Naive thymus-derived CD8-positive, alpha-beta T cell (primary cell): ENCODE measurements around the gene TRIM28. TPM values are rescaled to one million over a fixed set of nuclear protein-coding genes. Genes with fewer than 3 reads are reported as not detected.
"Not testable (repeated sequence)": the region's sequence is repeated elsewhere in the genome, so short reads cannot be mapped to it uniquely, and the experiment has no call there.

Experiments
- ATAC-seq, 2 donors: fragments of 150-1000 bp; cut with Tn5 transposase in 1 of 2; sonication (Bioruptor Pico), chemical (Tn5 transposase) in 1 of 2; 1 replicate in 1 of 2; 2 replicates in 1 of 2; pipeline ENCODE4 v1.10.0; 2021; ENCODE audit warnings: mild to moderate bottlenecking in 2 of 2, moderate library complexity in 2 of 2
- POLR2A ChIA-PET: fragments of 350-600 bp; sonication (Branson Sonifier 250); formaldehyde crosslinking; loops from one replicate; lab custom pipeline; 2021; ENCODE audit warnings: antibody characterized with exemption; lab: Charles Lee
- DNase-seq, 10 donors: peaks; one replicate each; pipeline versions ENCODE4 v3.0.0 to v3.0.0-alpha.2; 2020 to 2022
- H3K27ac Mint-ChIP-seq, 10 donors: one replicate each; pipeline ENCODE4 v1.8.0; 2020 to 2022; ENCODE audit warnings: mild to moderate bottlenecking in 10 of 10, mixed read lengths in 10 of 10, moderate library complexity in 4 of 10, inconsistent platforms in 1 of 10
- H3K27me3 Mint-ChIP-seq, 5 donors: one replicate each; pipeline ENCODE4 v1.8.0; 2021 to 2022; ENCODE audit warnings: mixed read lengths in 5 of 5
- H3K36me3 Mint-ChIP-seq, 3 donors: one replicate each; pipeline ENCODE4 v1.8.0; 2020 to 2022; ENCODE audit warnings: mixed read lengths in 3 of 3, mild to moderate bottlenecking in 2 of 3, inconsistent platforms in 1 of 3
- H3K4me1 Mint-ChIP-seq, 4 donors: one replicate each; pipeline ENCODE4 v1.8.0; 2021 to 2022; ENCODE audit warnings: mixed read lengths in 4 of 4
- H3K4me3 Mint-ChIP-seq, 10 donors: one replicate each; pipeline ENCODE4 v1.8.0; 2020 to 2022; ENCODE audit warnings: mild to moderate bottlenecking in 10 of 10, mixed read lengths in 10 of 10, moderate library complexity in 6 of 10, inconsistent platforms in 1 of 10
- H3K9me3 Mint-ChIP-seq, 9 donors: one replicate each; pipeline ENCODE4 v1.8.0; 2020 to 2022; ENCODE audit warnings: mixed read lengths in 9 of 9, mild to moderate bottlenecking in 3 of 9, inconsistent platforms in 1 of 9, moderate library complexity in 1 of 9
- polyA plus RNA-seq, 3 donors: library from polyadenylated mRNA; unstranded; fragments of 300-500 nt; fragmentation: Illumina TruSeq; gene quantifications; one replicate each; pipeline ENCODE4 v1.2.3, GENCODE V29; 2021
- total RNA-seq, 8 experiments: library from RNA in 2 of 8; stranded (reverse) in 2 of 8; gene quantifications; one replicate each; pipeline ENCODE4 v1.2.3 and lab custom pipeline; 2021 to 2026

Gene TRIM28
- total RNA-seq (100 to 1,000 TPM; 429 to 434 TPM), polyA plus RNA-seq (100 to 1,000 TPM in 1 of 3 donors, 10 to 100 TPM in 2; 55.7 to 114 (median 62.7) TPM), total RNA-seq (lab: John Stamatoyannopoulos, UW) (315 to 701 (median 482) reads per million in 6 experiments)

DNA sequence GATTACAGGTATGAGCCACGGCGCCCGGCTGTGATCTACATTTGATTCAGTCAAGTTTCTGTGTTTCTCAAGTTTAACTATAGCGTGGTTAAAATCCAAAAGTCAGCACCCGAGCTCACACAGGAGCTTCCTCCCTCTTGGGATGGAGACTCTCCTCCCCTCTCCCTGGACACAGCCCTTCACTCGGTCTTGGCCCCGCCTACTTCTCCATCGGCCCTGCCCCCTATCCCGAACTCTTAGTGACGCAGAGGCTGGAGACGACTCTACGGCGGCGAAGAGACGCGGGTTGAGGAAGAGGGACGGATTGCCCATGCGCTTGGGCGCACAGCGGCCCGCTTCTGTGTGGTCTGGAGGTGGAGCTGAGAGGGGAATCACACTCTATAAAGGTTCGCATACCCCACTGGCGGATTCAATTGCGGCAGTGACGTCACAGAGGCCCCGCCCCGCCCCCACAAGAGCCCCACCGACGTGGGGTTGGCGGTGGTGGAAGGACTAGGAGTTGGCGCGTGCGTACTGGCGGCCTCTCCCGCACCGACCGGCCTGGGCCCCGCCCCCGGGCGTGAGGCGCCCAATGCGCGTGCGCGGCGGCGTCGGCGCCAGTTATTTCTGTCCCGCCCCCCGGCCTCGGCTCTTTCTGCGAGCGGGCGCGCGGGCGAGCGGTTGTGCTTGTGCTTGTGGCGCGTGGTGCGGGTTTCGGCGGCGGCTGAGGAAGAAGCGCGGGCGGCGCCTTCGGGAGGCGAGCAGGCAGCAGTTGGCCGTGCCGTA lies at the start of gene TRIM28:
TRIM28 (plus strand) TSS at position 239 of the 765 bp plus-strand sequence. CDS start 694 bp downstream, outside the sequence.
- H3K4me1 Mint-ChIP-seq = peaks cover 26 to 38% (median 32%) of the 10 kb centered on the region in 4 donors
- H3K27ac Mint-ChIP-seq = peak within 1 kb of the TSS; percentile 97 to 100 (median 99)
- POLR2A ChIA-PET = interaction anchor here (0.6 to 7.4 kb wide), 17 partner anchors 10 to 874 kb away, joined by 3 to 99 read pairs (median 7); partner anchors contain the start of genes CHMP2A, MZF1, UBE2M and ZBTB45
- DNase-seq (peak; percentile 99 to 100 (median 100)), ATAC-seq (peak; percentile 90 to 92)
- H3K9me3 Mint-ChIP-seq = peaks cover 0 to 2% (median 0%) of the 10 kb centered on the region in 9 donors
- H3K4me3 Mint-ChIP-seq = peak within 1 kb of the TSS; percentile 91 to 97 (median 96)
- H3K36me3 Mint-ChIP-seq = peaks cover 0 to 32% (median 4%) of the 10 kb centered on the region in 3 donors
- H3K27me3 Mint-ChIP-seq = peaks cover 0 to 11% (median 4%) of the 10 kb centered on the region in 5 donors

DNA sequence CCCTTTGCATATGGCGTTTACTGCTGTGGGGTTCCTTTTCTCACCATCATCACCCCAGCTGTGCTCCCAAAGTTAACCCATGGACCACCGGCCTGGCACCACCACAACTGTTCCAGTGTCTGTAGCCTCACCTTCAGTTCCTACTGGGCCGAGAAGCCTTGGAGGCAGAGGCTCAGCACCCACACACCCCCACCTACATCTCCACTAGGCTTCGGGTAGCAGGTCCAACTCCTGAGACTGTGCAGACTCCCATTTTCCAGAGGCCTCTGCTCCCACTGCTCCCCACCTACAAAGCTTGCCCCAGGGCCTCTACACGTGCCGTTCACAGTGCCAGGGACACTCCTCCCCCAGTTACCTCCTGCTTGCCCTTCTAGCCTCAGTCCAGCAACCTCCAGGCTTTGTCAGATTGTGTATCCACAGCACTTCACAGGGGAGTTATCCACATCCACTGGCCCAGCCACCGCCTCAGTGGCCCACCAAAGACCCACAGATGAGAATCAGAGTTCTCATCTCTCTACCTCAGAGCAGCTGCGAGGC lies 46.2 kb upstream of the TRIM28 start:
- peaks cover 14 to 30% (median 22%) of the 10 kb centered on the region in 4 donors for H3K4me1 Mint-ChIP-seq
- ATAC-seq (no peak), DNase-seq (no peak)
- peak overlapping the region in 5 of 10 donors; percentile 3 to 91 (median 66) for H3K27ac Mint-ChIP-seq
- POLR2A ChIA-PET = interaction anchor here (0.6 to 1.7 kb wide), 3 partner anchors 21 to 315 kb away, joined by 3 to 5 read pairs (median 4); partner anchors contain the start of gene ZNF274
- H3K27me3 Mint-ChIP-seq = no peaks in the 10 kb centered on the region
- peaks cover 0 to 32% (median 10%) of the 10 kb centered on the region in 9 donors for H3K9me3 Mint-ChIP-seq
- H3K36me3 Mint-ChIP-seq = peaks cover 0 to 5% (median 0%) of the 10 kb centered on the region in 3 donors
- H3K4me3 Mint-ChIP-seq = peak overlapping the region; percentile 54 to 94 (median 64)

DNA sequence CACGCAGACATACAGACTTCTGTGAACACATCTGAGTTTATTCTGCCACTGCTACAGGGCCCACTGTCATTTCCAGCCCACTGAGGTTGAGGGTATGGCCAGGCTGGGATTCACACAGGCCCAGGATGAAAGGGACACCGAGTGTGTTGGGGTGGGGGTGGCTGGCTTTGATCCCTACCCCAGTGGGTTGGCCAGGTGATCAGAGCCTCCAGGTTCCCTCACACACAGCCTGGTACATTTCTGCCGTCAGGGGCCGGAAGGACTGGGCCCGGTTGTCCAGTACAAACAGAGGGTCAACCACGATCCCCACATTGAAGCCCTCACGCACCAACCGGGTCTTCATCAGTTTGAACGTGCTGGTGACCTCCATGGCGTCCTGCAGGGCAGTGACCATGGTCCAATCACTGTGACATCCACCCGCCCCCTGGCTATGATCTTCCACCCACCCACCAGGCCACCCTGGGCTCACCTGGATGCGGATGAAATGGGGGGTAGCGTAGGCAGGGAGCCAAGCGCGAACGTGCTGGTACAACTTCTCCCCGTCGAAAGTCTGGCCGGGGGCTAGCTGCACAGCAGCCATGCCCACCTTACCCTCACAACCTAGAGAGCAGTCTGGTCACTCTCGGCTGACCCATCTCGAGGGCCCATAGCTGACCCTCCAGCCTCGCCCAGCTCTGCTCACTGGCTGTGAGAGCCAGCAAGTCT lies 45.4 kb upstream of the TRIM28 start:
- peaks cover 0 to 5% (median 0%) of the 10 kb centered on the region in 3 donors for H3K36me3 Mint-ChIP-seq
- H3K27me3 Mint-ChIP-seq = no peaks in the 10 kb centered on the region
- H3K4me3 Mint-ChIP-seq = peak overlapping the region; percentile 89 to 96 (median 94)
- H3K27ac Mint-ChIP-seq = peak overlapping the region in 9 of 10 donors; percentile 87 to 99 (median 97)
- POLR2A ChIA-PET = interaction anchor here (0.9 to 4.2 kb wide), 9 partner anchors 14 to 315 kb away, joined by 3 to 23 read pairs (median 6); partner anchors contain the start of genes SLC27A5, TRIM28, ZBTB45 and ZNF274
- DNase-seq = peak in 1 of 10 donors; percentile 62
- H3K9me3 Mint-ChIP-seq = peaks cover 0 to 34% (median 10%) of the 10 kb centered on the region in 9 donors
- peaks cover 14 to 30% (median 22%) of the 10 kb centered on the region in 4 donors for H3K4me1 Mint-ChIP-seq
- ATAC-seq = no peak

DNA sequence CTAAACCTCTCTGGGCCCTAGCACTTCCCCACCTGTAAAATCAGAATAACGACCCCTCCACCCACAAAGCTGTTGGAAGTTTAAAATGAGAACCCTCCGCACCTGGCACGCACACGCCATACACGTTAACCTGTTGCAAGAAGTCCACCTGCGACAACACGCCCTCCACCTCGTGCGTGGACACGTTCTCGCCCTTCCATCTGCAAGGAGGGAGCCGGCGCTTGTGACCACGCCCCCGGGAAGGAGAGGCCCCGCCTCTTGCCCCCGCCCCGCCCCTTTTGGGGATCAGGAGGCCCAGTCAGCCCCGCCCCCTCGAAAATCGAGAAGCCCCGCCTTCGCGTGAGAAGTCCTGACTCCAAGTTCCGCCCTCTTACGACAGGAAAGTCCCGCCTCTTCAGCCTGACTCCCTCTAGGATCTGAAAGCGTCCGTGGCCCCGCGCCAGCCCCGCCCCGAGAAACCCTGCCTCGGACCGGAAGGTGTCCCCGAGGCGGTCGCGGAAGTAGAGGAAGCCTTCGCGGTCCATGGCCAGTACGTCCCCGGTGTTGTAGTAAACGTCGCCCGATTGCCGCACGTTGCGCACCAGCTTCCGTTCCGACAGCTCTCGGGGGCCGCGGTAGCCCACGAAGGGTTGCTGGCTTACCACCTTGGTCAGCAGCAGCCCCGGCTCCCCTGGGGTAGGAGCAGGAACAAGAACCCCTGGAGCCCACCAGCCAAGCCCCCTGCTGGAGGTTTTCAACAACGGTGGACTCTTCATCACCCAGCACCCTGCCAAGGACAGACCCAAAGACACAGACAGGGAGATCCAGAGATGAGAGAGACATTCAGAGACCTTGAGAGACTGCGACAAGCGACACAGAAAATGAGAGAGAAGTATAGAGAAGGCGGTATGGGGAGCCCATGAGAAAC lies 44.6 kb upstream of the TRIM28 start:
- peaks cover 0 to 5% (median 0%) of the 10 kb centered on the region in 3 donors for H3K36me3 Mint-ChIP-seq

DNA sequence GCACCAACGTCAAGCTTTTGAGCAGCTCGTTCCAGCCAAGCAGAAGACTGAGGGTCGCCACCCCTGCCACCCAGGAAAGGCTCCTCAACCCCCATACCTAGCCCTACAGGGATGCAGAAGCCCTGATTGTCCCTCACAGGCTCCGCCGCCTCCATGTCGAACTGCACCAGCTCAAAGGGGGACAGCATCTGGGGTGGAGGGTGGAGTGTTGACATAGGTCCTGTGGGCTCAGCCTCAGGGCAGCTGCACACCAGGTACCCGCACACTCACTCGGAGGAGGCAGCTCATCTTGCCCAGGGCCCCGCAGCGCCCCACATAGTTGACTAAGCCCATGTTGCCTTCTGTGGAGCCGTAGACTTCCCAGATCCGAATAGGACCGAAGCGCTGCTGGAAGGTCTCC lies 43.6 kb upstream of the TRIM28 start:
- POLR2A ChIA-PET = interaction anchor here (1.0 to 4.2 kb wide), 7 partner anchors 13 to 317 kb away, joined by 3 to 23 read pairs (median 6); partner anchors contain the start of genes SLC27A5, TRIM28, ZBTB45 and ZNF132
- ATAC-seq = no peak
- H3K4me3 Mint-ChIP-seq = peak overlapping the region in 1 of 10 donors; percentile 22
- peaks cover 0 to 5% (median 0%) of the 10 kb centered on the region in 3 donors for H3K36me3 Mint-ChIP-seq
- DNase-seq = no peak
- H3K27ac Mint-ChIP-seq = peak overlapping the region in 8 of 10 donors; percentile 13 to 98 (median 78)
- H3K27me3 Mint-ChIP-seq = no peaks in the 10 kb centered on the region
- peaks cover 14 to 30% (median 22%) of the 10 kb centered on the region in 4 donors for H3K4me1 Mint-ChIP-seq
- peaks cover 0 to 34% (median 12%) of the 10 kb centered on the region in 9 donors for H3K9me3 Mint-ChIP-seq

More for the DNA sequence above, 44.6 kb upstream of the TRIM28 start:
- peaks cover 0 to 34% (median 12%) of the 10 kb centered on the region in 9 donors for H3K9me3 Mint-ChIP-seq
- H3K4me3 Mint-ChIP-seq = peak overlapping the region; percentile 89 to 96 (median 94)
- peak; percentile 89 to 90 for ATAC-seq
- H3K27me3 Mint-ChIP-seq = no peaks in the 10 kb centered on the region
- H3K4me1 Mint-ChIP-seq = peaks cover 14 to 30% (median 22%) of the 10 kb centered on the region in 4 donors
- peak overlapping the region; percentile 86 to 99 (median 96) for H3K27ac Mint-ChIP-seq
- POLR2A ChIA-PET = interaction anchor here (0.9 to 4.2 kb wide), 12 partner anchors 14 to 316 kb away, joined by 3 to 23 read pairs (median 4); partner anchors contain the start of genes SLC27A5, TRIM28, ZBTB45 and ZNF132
- peak; percentile 82 to 98 (median 90) for DNase-seq

DNA sequence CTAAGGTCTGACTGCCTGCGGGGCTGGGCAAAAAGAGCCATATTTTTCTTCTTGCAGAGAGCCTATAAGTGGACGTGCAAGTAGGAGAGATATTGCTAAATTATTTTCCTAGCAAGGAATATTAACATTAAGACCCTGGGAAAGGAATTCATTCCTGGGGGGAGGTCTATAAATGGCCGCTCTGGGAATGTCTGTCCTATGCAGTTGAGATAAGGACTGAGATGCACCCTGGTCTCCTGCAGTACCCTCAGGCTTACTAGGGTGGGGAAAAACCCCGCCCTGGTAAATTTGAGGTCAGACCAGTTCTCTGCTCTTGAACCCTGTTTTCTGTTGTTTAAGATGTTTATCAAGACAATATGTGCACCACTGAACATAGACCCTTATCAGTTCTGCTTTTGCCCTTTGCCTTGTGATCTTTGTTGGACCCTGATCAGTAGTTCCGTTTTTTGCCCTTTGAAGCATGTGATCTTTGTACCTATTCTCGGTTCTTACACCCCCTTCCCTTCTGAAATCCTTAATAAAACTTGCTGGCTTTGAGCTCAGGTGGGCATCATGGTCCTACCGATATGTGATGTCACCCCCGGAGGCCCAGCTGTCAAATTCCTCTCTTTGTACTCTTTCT lies 36.2 kb upstream of the TRIM28 start:
- H3K27me3 Mint-ChIP-seq = not testable (repeated sequence)
- peaks cover 0 to 26% (median 8%) of the 10 kb centered on the region in 9 donors for H3K9me3 Mint-ChIP-seq

DNA sequence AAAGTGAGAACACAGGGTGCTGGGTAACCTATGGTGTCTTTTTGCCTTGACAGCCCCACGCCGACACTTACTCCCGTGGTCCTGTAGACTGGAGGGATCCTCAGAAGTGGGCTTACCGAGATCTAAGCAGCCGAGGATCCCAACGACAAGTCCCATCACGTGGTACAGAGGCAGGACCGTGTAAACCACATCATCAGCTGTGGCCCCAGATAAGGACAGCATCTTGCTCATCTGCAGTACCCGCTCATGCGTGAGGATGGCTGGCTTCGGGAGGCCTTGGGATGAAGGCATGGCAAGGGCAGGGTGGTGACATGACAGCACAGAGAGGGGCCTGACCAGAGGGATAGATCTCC lies 34.2 kb upstream of the TRIM28 start:
- POLR2A ChIA-PET = interaction anchor here (0.9 kb wide), 1 partner anchor 8 kb away, joined by 3 read pairs; no protein-coding TSS in a partner anchor
- no peak for ATAC-seq
- H3K4me3 Mint-ChIP-seq = no peak overlapping the region
- no peaks in the 10 kb centered on the region for H3K27me3 Mint-ChIP-seq
- H3K4me1 Mint-ChIP-seq = peaks cover 4 to 15% (median 9%) of the 10 kb centered on the region in 4 donors
- peak overlapping the region in 1 of 10 donors; percentile 22 for H3K27ac Mint-ChIP-seq
- DNase-seq = no peak
- H3K9me3 Mint-ChIP-seq = peaks cover 0 to 18% (median 6%) of the 10 kb centered on the region in 9 donors
- H3K36me3 Mint-ChIP-seq = peaks cover 2 to 8% (median 8%) of the 10 kb centered on the region in 3 donors

More for the DNA sequence above, 36.2 kb upstream of the TRIM28 start:
- not testable (repeated sequence) for H3K27ac Mint-ChIP-seq, DNase-seq, H3K4me3 Mint-ChIP-seq, ATAC-seq, H3K36me3 Mint-ChIP-seq, H3K4me1 Mint-ChIP-seq
- POLR2A ChIA-PET = interaction anchor here (1.8 kb wide), 1 partner anchor 12 kb away, joined by 6 read pairs; the partner anchor contains the start of gene ZBTB45

DNA sequence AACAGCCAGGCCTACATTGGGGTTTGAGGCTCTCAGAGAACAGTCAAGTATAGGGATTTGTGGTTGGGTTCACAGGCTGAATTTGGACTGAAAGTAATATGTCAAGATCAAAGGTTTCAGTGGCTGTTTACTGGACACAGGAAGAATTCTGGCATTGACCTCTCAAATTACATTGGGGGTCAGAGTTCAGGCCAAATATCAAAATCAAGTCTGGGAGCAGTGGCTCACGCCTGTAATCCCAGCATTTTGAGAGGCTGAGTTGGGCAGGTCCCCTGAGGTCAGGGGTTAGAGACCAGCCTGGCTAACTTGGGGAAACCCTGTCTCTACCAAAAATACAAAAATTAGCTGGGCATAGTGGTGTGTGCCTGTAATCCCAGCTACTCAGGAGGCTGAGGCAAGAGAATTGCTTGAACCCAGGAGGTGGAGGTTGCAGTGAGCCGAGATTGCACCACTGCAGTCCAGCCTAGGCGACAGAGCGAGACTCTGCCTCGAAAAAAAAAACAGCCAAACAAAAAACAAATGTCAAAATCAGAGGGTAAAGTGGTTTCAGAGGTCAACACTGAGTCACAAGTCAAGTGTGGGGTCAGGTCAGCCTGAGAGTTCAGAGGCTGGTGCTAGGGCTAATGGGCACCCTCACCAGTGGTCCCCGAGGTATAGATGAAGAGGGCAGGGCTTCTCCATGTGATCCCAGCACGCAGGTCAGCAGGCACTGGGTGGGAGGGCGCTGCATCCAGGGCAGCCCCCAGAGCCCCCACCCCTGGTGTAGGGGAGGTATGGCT lies 33.6 kb upstream of the TRIM28 start:
- H3K9me3 Mint-ChIP-seq = peaks cover 0 to 18% (median 6%) of the 10 kb centered on the region in 9 donors
- no peaks in the 10 kb centered on the region for H3K27me3 Mint-ChIP-seq
- DNase-seq = no peak
- peaks cover 5 to 19% (median 13%) of the 10 kb centered on the region in 4 donors for H3K4me1 Mint-ChIP-seq
- ATAC-seq = no peak
- POLR2A ChIA-PET = interaction anchor here (4.6 kb wide), 1 partner anchor 10 kb away, joined by 23 read pairs; no protein-coding TSS in a partner anchor
- peak overlapping the region in 4 of 10 donors; percentile 22 to 56 (median 53) for H3K27ac Mint-ChIP-seq
- H3K4me3 Mint-ChIP-seq = no peak overlapping the region
- H3K36me3 Mint-ChIP-seq = peaks cover 2 to 8% (median 8%) of the 10 kb centered on the region in 3 donors

DNA sequence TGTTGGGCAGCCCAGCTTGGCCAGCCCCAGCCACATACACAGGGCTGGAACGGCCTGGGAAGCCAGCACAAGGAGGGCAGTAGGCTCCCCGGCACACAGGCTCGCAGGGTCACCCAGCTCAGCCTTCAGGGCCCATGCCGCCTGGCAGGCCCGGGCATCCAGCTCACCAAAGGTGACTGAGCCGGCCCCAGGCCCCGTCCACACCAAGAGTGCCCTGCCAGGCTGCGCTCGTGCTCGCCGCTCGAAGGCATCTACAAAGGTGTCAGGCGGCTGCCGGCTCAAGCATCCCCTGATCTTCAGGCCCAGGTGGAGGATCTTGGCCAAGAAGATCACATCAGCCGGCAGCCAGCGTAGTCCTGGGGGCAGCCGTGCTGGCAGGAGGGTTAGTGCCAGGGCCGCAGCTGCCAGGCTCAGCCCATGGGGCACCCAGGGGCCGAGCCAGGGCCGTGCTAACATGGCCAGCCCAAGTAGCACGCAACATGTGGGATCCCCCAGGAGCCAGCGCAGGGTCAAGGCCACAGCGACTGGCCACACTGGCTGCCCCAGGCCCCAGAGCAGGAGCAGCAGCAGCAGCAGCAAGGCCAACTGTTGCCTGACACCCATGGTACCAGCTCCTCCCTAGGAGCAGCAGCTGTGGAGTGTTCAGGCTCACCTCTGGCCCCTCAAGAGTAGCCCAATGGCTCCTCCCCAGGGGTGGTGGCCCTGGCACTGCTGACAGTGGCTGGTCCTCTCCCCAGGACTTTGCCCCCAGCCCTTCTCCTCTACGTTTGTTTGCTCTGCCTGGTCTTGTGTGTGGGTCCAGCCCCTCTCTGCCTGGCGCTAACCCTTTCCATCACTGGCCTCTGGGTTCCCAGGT lies 32.3 kb upstream of the TRIM28 start, which contains the start of gene SLC27A5:
SLC27A5 (minus strand) TSS at position 640 of the 856 bp plus-strand sequence; CDS start at position 603, 37 bp downstream.
- POLR2A ChIA-PET = interaction anchor here (4.6 kb wide), 1 partner anchor 11 kb away, joined by 23 read pairs; no protein-coding TSS in a partner anchor
- no peaks in the 10 kb centered on the region for H3K27me3 Mint-ChIP-seq
- DNase-seq (no peak), ATAC-seq (no peak)
- H3K4me3 Mint-ChIP-seq = peak within 1 kb of the TSS in 2 of 10 donors; percentile 24 to 26
- H3K36me3 Mint-ChIP-seq = peaks cover 5 to 8% (median 8%) of the 10 kb centered on the region in 3 donors
- peaks cover 0 to 13% (median 6%) of the 10 kb centered on the region in 9 donors for H3K9me3 Mint-ChIP-seq
- H3K4me1 Mint-ChIP-seq = peaks cover 9 to 27% (median 21%) of the 10 kb centered on the region in 4 donors
- H3K27ac Mint-ChIP-seq = peak within 1 kb of the TSS in 6 of 10 donors; percentile 41 to 81 (median 54)
